ENCODE measurements around the gene CDK11A.

DNA sequence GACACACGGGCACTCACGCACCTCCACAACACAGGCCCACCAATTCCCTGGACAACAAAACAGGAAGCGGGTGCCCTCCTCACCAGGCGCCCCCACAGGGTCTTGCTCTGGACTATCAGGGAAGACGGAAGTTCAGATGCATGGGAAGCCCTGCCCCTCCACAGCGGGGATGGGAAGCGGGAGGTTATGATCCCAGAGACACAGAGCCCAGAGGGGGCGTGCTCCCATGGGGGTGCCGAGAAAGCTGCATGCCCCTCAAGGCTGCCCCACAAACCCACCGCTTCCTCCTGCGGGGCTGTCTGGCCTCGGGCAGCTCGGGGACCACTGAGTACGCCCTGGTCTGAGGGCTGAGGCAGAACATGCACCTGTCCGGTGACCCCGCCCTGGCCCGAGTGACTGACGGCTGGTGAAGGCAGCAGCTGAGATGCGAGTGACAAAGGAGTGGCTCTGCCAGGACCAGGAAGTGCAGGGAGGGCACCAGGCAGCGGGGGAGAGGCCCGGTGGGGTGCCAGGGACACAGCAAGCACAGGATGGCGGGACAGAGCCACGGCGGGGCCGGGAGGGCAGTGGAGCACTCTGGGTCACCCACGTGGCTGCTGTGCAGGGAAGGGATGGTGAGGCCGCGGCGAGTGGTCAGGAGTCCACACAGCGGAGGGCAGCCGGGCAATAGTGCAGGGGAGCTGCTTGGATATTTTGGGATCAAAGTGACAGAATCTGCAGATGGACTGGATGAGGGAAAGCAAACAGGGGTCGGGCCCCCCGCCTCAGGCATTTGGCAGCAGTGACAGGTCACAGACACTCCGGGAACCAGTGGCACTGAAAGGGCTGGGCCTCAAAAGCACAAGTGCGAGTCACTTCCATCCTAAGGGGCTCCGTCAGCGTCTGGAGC, 35.5 kb upstream of the CDK11A start:
- TF ChIP-seq, protein P1, sequence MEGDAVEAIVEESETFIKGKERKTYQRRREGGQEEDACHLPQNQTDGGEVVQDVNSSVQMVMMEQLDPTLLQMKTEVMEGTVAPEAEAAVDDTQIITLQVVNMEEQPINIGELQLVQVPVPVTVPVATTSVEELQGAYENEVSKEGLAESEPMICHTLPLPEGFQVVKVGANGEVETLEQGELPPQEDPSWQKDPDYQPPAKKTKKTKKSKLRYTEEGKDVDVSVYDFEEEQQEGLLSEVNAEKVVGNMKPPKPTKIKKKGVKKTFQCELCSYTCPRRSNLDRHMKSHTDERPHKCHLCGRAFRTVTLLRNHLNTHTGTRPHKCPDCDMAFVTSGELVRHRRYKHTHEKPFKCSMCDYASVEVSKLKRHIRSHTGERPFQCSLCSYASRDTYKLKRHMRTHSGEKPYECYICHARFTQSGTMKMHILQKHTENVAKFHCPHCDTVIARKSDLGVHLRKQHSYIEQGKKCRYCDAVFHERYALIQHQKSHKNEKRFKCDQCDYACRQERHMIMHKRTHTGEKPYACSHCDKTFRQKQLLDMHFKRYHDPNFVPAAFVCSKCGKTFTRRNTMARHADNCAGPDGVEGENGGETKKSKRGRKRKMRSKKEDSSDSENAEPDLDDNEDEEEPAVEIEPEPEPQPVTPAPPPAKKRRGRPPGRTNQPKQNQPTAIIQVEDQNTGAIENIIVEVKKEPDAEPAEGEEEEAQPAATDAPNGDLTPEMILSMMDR (IDR thresholded peaks at IDR 0.05; ENCODE audit: borderline replicate concordance, extremely low read depth, low read length, poor library complexity, severe bottlenecking) = no peak
- TF ChIP-seq EZH2 (IDR thresholded peaks at IDR 0.05; ENCODE audit: borderline replicate concordance, low read depth, low read length, severe bottlenecking) = no peak
